ENCODE results near the gene TRRAP. TPM values are rescaled to one million over a fixed set of nuclear protein-coding genes. Genes with fewer than 3 reads are reported as not detected.

The TRRAP gene
- total RNA-seq, 6 experiments from 2014 or later, result 26.6 to 35.5 (median 28.7) TPM

DNA sequence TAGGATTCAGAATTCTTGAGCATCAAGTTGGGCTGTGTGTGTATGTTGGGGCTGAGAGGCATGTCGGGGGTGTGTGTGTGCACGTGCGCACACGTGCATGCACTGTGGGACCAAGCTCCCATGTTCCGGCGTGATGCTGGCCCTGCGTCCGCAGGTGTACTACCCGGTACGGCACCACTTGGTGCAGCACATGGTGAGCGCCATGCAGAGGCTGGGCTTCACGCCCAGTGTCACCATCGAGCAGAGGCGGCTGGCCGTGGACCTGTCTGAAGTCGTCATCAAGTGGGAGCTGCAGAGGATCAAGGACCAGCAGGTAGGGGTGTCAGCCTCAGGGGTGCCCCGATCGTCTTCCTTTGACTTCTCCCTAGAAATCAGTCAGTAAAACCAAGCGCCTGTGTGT lies 77.7 kb downstream of the TRRAP start:
- H3K36me3 Mint-ChIP-seq (ENCODE audit: low read depth), result peaks cover 68% of the 10 kb centered on the region
- no peak for DNase-seq
- no peak overlapping the region for H3K27ac Mint-ChIP-seq
- TF ChIP-seq, protein P1, sequence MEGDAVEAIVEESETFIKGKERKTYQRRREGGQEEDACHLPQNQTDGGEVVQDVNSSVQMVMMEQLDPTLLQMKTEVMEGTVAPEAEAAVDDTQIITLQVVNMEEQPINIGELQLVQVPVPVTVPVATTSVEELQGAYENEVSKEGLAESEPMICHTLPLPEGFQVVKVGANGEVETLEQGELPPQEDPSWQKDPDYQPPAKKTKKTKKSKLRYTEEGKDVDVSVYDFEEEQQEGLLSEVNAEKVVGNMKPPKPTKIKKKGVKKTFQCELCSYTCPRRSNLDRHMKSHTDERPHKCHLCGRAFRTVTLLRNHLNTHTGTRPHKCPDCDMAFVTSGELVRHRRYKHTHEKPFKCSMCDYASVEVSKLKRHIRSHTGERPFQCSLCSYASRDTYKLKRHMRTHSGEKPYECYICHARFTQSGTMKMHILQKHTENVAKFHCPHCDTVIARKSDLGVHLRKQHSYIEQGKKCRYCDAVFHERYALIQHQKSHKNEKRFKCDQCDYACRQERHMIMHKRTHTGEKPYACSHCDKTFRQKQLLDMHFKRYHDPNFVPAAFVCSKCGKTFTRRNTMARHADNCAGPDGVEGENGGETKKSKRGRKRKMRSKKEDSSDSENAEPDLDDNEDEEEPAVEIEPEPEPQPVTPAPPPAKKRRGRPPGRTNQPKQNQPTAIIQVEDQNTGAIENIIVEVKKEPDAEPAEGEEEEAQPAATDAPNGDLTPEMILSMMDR (IDR thresholded peaks at IDR 0.05), result no peak
- no peaks in the 10 kb centered on the region; the same call in 1 of the 2 replicates for H3K27me3 Mint-ChIP-seq (ENCODE audit: insufficient read depth)
- H3K4me3 Mint-ChIP-seq, result no peak overlapping the region
- no peaks in the 10 kb centered on the region for H3K4me1 Mint-ChIP-seq (ENCODE audit: low read depth)
- H3K9me3 Mint-ChIP-seq, result no peaks in the 10 kb centered on the region

DNA sequence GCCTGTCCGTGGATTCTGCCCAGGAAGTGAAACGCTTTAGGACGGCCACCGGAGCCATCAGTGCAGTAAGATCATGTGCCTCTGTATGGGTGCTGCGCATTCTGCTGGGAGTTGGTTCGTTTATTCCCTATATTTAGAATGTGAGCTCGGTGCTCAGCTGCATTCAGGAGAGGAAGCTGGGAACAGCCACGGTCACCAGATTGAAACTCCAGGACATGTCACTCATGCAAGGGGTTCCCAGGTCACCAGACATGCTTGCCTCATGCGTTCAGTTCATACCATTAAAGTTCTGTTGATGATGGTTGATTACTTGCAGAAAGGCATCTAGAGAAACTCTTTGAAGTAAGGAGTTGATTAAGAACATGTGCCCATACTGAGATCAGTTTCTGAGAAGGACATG lies 78.1 kb downstream of the TRRAP start:
- Mint-ChIP-seq H3K4me1 (ENCODE audit: low read depth) (no peaks in the 10 kb centered on the region), H3K36me3 (ENCODE audit: low read depth) (peaks cover 72% of the 10 kb centered on the region), H3K27ac (no peak overlapping the region), H3K27me3 (ENCODE audit: insufficient read depth) (no peaks in the 10 kb centered on the region; the same call in 1 of the 2 replicates), H3K4me3 (no peak overlapping the region), H3K9me3 (no peaks in the 10 kb centered on the region)
- TF ChIP-seq, protein P1 (IDR thresholded peaks at IDR 0.05), result no peak
- DNase-seq, result no peak

DNA sequence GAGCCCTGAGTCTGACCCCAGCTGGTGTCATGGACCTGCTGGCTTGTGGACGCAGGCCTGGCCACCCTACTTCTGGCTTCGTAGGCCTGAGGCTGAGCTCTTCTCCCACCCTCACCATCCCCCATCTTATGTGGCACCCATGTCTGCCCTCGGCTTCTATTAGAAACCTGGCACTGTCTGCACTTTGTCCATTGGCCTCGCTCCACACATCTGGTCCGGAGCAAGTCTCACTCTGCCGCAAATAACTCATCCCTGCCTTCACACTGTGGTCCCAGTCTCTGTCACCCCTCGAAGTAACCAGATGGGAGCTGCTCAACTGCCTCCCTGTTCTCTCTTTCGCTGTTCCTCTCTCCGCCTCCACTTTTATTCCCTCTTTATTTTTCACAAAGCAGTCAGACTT lies 78.6 kb downstream of the TRRAP start:
- TF ChIP-seq, protein P1 (IDR thresholded peaks at IDR 0.05), result no peak
- H3K9me3 Mint-ChIP-seq, result no peaks in the 10 kb centered on the region

DNA sequence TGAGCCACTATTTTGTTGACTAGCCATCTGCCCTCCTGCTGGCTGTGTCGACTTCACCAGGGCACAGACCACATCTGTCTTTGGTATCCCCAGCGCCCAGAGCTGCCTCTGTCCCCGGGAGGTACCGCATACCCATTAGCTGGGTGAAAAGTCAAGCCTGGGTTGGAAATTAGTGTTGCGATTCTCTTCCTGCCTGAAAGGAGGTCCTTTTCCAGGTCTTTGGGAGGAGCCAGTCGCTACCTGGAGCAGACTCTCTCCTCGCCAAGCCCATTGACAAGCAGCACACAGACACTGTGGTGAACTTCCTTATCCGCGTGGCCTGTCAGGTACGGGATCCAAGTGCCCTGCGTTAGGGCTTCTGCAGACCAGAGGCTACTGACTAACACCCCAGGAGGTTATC lies 79.4 kb downstream of the TRRAP start:
- H3K4me3 Mint-ChIP-seq, result no peak overlapping the region
- no peak for DNase-seq
- no peaks in the 10 kb centered on the region for H3K4me1 Mint-ChIP-seq (ENCODE audit: low read depth)
- TF ChIP-seq, protein P1 (IDR thresholded peaks at IDR 0.05), result no peak
- H3K36me3 Mint-ChIP-seq (ENCODE audit: low read depth), result peaks cover 67% of the 10 kb centered on the region
- no peak overlapping the region for H3K27ac Mint-ChIP-seq
- no peaks in the 10 kb centered on the region for H3K9me3 Mint-ChIP-seq
- no peaks in the 10 kb centered on the region; the same call in 1 of the 2 replicates for H3K27me3 Mint-ChIP-seq (ENCODE audit: insufficient read depth)

More for the DNA sequence above, 78.6 kb downstream of the TRRAP start:
- Mint-ChIP-seq H3K36me3 (ENCODE audit: low read depth) (peaks cover 71% of the 10 kb centered on the region), H3K4me3 (no peak overlapping the region), H3K4me1 (ENCODE audit: low read depth) (no peaks in the 10 kb centered on the region), H3K27ac (no peak overlapping the region), H3K27me3 (ENCODE audit: insufficient read depth) (no peaks in the 10 kb centered on the region; the same call in 1 of the 2 replicates)
- no peak for DNase-seq

DNA sequence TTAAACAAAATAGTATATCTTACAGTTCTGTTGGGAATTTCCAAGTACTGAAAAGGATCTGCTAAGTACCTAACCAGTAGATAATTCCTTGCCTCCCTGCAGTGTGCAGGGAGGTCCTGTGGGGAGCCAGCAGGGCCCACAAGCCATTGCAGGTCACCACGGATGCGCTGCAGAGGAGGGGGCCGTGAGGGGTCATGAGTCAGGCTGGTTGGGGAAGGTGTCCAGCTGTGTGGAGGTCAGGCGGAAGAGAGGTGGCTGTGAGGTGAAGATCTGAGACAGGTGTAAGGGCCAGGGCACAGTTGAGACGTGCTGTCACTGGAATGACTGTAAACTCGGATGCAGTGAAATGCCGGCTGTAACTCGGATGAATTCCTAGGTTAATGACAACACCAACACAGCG lies 80.6 kb downstream of the TRRAP start:
- no peak for DNase-seq
- H3K36me3 Mint-ChIP-seq (ENCODE audit: low read depth), result peaks cover 57% of the 10 kb centered on the region
- no peaks in the 10 kb centered on the region for H3K4me1 Mint-ChIP-seq (ENCODE audit: low read depth)
- TF ChIP-seq, protein P1 (IDR thresholded peaks at IDR 0.05), result no peak
- H3K4me3 Mint-ChIP-seq, result no peak overlapping the region
- H3K9me3 Mint-ChIP-seq, result no peaks in the 10 kb centered on the region
- H3K27ac Mint-ChIP-seq, result no peak overlapping the region
- no peaks in the 10 kb centered on the region; the same call in 1 of the 2 replicates for H3K27me3 Mint-ChIP-seq (ENCODE audit: insufficient read depth)

DNA sequence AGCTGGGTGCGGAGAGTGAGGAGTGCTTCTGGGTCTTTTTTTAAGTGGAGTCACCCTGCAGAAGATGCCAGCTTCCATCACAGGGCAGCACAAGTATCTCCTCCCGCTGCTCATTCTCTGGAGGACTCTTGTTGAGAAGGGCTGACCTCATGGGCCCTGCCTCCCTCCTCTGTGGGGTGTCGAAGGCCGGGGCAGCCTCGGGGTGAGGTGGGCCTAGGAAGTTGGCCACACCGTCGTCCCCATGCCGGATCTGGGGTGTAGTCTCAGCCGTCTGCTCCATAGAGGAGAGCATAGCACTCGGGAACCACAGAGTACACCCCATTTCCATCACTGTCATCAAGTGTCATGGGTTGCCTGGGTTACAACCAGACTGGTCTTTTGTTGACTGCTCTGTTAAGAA lies 85.0 kb downstream of the TRRAP start:
- TF ChIP-seq, protein P1 (IDR thresholded peaks at IDR 0.05), result no peak
- Mint-ChIP-seq H3K4me1 (ENCODE audit: low read depth) (no peaks in the 10 kb centered on the region), H3K27ac (no peak overlapping the region), H3K9me3 (no peaks in the 10 kb centered on the region), H3K4me3 (no peak overlapping the region), H3K27me3 (ENCODE audit: insufficient read depth) (no peaks in the 10 kb centered on the region; the same call in 1 of the 2 replicates), H3K36me3 (ENCODE audit: low read depth) (peaks cover 41% of the 10 kb centered on the region)
- DNase-seq, result no peak

All from HFFc6 (cell line).